Measurements from ENCODE around the gene LEMD1.

The LEMD1 gene

GRCh38 chr1:205416322-205416721 is 5.5 kb downstream of the LEMD1 start:
- TF ChIP-seq POU6F1 (CRISPR knock-in tag; IDR thresholded peaks at IDR 0.05; ENCODE audit: borderline replicate concordance, low read depth) (no peak), BACH2 (CRISPR knock-in tag; IDR thresholded peaks at IDR 0.05; ENCODE audit: borderline replicate concordance) (no peak), CREB5 (CRISPR knock-in tag; IDR thresholded peaks at IDR 0.05; ENCODE audit: low read depth) (no peak), TCF4 (CRISPR knock-in tag; IDR thresholded peaks at IDR 0.05; ENCODE audit: borderline replicate concordance) (no peak), ZFP3 (CRISPR knock-in tag; IDR thresholded peaks at IDR 0.05) (no peak), RARB (CRISPR knock-in tag; IDR thresholded peaks at IDR 0.05) (no peak), ARNTL (CRISPR knock-in tag; IDR thresholded peaks at IDR 0.05; ENCODE audit: borderline replicate concordance, low read depth) (no peak), GLIS3 (CRISPR knock-in tag; IDR thresholded peaks at IDR 0.05) (no peak), TSHZ2 (CRISPR knock-in tag; IDR thresholded peaks at IDR 0.05) (no peak), ESRRG (CRISPR knock-in tag; IDR thresholded peaks at IDR 0.05) (no peak), PPARA (CRISPR knock-in tag; IDR thresholded peaks at IDR 0.05; ENCODE audit: borderline replicate concordance) (no peak), OSR1 (CRISPR knock-in tag; IDR thresholded peaks at IDR 0.05) (no peak)
- TF ChIP-seq, protein P1, sequence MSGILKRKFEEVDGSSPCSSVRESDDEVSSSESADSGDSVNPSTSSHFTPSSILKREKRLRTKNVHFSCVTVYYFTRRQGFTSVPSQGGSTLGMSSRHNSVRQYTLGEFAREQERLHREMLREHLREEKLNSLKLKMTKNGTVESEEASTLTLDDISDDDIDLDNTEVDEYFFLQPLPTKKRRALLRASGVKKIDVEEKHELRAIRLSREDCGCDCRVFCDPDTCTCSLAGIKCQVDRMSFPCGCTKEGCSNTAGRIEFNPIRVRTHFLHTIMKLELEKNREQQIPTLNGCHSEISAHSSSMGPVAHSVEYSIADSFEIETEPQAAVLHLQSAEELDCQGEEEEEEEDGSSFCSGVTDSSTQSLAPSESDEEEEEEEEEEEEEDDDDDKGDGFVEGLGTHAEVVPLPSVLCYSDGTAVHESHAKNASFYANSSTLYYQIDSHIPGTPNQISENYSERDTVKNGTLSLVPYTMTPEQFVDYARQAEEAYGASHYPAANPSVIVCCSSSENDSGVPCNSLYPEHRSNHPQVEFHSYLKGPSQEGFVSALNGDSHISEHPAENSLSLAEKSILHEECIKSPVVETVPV (CRISPR knock-in tag; IDR thresholded peaks at IDR 0.05), result no peak
- TF ChIP-seq, protein P2, sequence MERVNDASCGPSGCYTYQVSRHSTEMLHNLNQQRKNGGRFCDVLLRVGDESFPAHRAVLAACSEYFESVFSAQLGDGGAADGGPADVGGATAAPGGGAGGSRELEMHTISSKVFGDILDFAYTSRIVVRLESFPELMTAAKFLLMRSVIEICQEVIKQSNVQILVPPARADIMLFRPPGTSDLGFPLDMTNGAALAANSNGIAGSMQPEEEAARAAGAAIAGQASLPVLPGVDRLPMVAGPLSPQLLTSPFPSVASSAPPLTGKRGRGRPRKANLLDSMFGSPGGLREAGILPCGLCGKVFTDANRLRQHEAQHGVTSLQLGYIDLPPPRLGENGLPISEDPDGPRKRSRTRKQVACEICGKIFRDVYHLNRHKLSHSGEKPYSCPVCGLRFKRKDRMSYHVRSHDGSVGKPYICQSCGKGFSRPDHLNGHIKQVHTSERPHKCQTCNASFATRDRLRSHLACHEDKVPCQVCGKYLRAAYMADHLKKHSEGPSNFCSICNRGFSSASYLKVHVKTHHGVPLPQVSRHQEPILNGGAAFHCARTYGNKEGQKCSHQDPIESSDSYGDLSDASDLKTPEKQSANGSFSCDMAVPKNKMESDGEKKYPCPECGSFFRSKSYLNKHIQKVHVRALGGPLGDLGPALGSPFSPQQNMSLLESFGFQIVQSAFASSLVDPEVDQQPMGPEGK (CRISPR knock-in tag; IDR thresholded peaks at IDR 0.05; ENCODE audit: borderline replicate concordance), result no peak
- no peak for ATAC-seq

DNA sequence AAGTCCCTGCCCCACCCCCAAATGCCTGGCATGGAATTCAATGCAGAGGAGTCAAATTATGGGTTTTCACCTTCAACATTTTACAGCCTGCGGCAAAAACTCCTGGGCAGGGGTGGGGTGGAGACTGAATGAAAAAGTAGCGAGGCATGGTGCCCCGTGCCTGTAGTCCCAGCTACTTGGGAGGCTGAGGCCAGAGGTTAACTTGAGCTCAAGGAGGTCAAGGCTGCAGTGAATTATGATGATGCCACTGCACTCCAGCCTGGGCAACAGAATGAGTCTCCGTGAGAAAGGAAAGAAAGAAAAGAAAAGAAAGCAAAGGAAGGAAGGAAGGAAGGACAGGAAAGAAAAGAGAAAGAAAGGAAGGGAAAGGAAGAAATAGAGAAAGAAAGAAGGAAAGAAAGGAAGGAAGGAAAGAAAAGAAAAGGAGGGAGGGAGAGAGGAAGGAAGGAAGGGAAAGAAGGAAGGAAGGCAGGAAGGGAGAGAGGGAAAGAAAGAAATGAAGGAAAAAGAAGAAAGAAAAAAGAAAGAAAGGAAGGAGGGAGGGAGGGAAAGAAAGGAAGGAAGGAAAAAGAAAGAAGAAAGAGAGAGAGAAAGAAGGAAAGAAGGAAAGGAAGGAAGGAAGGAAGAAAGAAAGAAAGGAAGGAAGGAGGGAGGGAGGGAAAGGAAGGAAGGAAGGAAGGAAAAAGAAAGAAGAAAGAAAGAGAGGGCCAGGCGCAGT is 11.1 kb downstream of the LEMD1 start:
- ATAC-seq, result no peak
- no peak for TF ChIP-seq OSR1 (CRISPR knock-in tag; IDR thresholded peaks at IDR 0.05)
- no peak for TF ChIP-seq GLIS3 (CRISPR knock-in tag; IDR thresholded peaks at IDR 0.05)
- no peak for TF ChIP-seq TCF4 (CRISPR knock-in tag; IDR thresholded peaks at IDR 0.05; ENCODE audit: borderline replicate concordance)
- TF ChIP-seq CREB5 (CRISPR knock-in tag; IDR thresholded peaks at IDR 0.05; ENCODE audit: low read depth), result no peak
- no peak for TF ChIP-seq TSHZ2 (CRISPR knock-in tag; IDR thresholded peaks at IDR 0.05)
- no peak for TF ChIP-seq CSDC2 (CRISPR knock-in tag; IDR thresholded peaks at IDR 0.05)
- TF ChIP-seq ZNF565 (CRISPR knock-in tag; conservative IDR thresholded peaks at IDR 0.05; ENCODE audit: low read depth), result no peak
- no peak for TF ChIP-seq PPARA (CRISPR knock-in tag; IDR thresholded peaks at IDR 0.05; ENCODE audit: borderline replicate concordance)
- TF ChIP-seq RARB (CRISPR knock-in tag; IDR thresholded peaks at IDR 0.05), result no peak
- TF ChIP-seq, protein P1 (CRISPR knock-in tag; IDR thresholded peaks at IDR 0.05), result no peak
- no peak for TF ChIP-seq ZNF8 (CRISPR knock-in tag; IDR thresholded peaks at IDR 0.05)

Data from SK-N-SH treated with all-trans-retinoic acid at 6 μM for 48 hours (cell line).